ENCODE data around the gene RIF1.

- TF ChIP-seq CTCF (IDR thresholded peaks at IDR 0.05) = no peak
- no peak for TF ChIP-seq EZH2phosphoT487 (IDR thresholded peaks at IDR 0.05)
- TF ChIP-seq EZH2 (IDR thresholded peaks at IDR 0.05) = no peak
Observed at GRCh38 chr2:151391436-151391835, 18.3 kb upstream of the RIF1 start.
